Colonic mucosa (tissue), 4 donors: ENCODE results near the gene PNPLA7. TPM values are rescaled to one million over a fixed set of nuclear protein-coding genes. Genes with fewer than 3 reads are reported as not detected.
"Not testable (repeated sequence)": the region's sequence is repeated elsewhere in the genome, so short reads cannot be mapped to it uniquely, and the experiment has no call there.

Experiments
- DNase-seq: peaks from one replicate; pipeline ENCODE4 v3.0.0-alpha.2; 2020
- H3K27ac ChIP-seq: fragments of 200-600 bp; one replicate; pipeline ENCODE4 v1.8.0; 2021
- H3K27me3 ChIP-seq: fragments of 200-600 bp; one replicate; pipeline ENCODE4 v1.8.0; 2021
- H3K36me3 ChIP-seq: fragments of 200-600 bp; one replicate; pipeline ENCODE4 v1.8.0; 2021
- H3K4me1 ChIP-seq: fragments of 200-600 bp; one replicate; pipeline ENCODE4 v1.8.0; 2021; ENCODE audit warnings: mild to moderate bottlenecking
- H3K4me3 ChIP-seq: fragments of 200-600 bp; one replicate; pipeline ENCODE4 v1.8.0; 2021
- H3K9ac ChIP-seq, 2 donors: one replicate each; pipeline ENCODE4 v1.7.0; 2013; ENCODE audit warnings: control low read depth in 2 of 2, low read depth in 2 of 2, low read length in 2 of 2
- H3K9me3 ChIP-seq: fragments of 200-600 bp; one replicate; pipeline ENCODE4 v1.8.0; 2021
- intact Hi-C: fragments of 100-400 bp; cut with DNase I; formaldehyde crosslinking; loops from one replicate; pipeline ENCODE4 v1.14.1; 2022
- microRNA-seq: library from miRNA; unstranded; fragments of <30 nt; microRNA quantifications from one replicate; pipeline ENCODE4, GENCODE V29; 2019
- total RNA-seq, 2 donors: library from RNA; stranded (reverse); fragmentation: NEBNext Ultra II Directional in 1 of 2; extraction: Animal tissue kit (Norgen Biotek cat#: 25700) in 1 of 2; gene quantifications; one replicate each; pipeline ENCODE4 v1.2.1, GENCODE V29; 2021
- TF ChIP-seq, protein P1 (sequence below): fragments of 200-600 bp; IDR thresholded peaks from one replicate; pipeline ENCODE4 v1.8.0; 2022; ENCODE audit warnings: antibody characterized with exemption, mild to moderate bottlenecking
- donor health status: healthy.
- donor health status: DM: no; HTN: no; CAD: no.
- donor health status: DM: no; HTN: no; CAD: no.

Gene PNPLA7
- total RNA-seq, 2 donors from 2014 or later, result 6.1 to 7.1 TPM

DNA sequence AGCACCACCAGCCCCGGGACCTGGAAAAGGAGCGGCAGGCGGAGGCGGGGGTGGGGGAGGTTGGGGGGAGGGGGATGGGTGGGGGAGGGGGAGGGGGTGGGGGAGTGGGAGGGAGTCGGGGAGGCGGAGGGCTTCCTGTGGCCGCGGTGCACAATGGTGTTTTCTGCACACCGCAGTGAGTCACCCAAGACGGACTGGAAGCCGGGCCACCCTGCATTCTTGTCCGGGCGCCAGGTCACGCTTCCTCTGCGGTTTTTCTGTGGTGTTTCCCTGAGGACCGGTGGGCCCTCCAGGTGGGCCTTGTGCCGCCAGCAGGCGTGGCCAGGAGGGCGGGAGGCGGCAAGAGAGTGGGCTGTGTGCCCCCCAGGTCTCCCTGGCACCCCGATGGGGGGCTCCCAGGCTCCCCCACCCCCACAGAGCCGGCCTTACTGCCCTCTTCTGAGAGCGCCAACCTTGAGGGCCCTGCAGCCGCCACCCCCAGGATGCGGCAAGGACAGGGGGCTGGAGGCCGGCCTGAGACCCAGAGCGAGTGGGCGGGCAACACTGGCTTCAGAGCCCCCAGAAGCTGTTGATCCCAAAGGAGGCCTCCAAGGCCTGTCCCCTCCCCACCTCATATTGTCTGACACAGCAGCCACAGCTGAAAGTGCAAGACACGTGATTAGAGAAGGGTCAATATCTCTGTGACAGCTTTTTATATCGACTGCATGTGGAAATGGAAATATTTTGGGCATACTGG is 138.4 kb downstream of the PNPLA7 start:
- no peaks in the 10 kb centered on the region for H3K36me3 ChIP-seq
- DNase-seq, result no peak
- no peaks in the 10 kb centered on the region for H3K27me3 ChIP-seq
- TF ChIP-seq, protein P1, sequence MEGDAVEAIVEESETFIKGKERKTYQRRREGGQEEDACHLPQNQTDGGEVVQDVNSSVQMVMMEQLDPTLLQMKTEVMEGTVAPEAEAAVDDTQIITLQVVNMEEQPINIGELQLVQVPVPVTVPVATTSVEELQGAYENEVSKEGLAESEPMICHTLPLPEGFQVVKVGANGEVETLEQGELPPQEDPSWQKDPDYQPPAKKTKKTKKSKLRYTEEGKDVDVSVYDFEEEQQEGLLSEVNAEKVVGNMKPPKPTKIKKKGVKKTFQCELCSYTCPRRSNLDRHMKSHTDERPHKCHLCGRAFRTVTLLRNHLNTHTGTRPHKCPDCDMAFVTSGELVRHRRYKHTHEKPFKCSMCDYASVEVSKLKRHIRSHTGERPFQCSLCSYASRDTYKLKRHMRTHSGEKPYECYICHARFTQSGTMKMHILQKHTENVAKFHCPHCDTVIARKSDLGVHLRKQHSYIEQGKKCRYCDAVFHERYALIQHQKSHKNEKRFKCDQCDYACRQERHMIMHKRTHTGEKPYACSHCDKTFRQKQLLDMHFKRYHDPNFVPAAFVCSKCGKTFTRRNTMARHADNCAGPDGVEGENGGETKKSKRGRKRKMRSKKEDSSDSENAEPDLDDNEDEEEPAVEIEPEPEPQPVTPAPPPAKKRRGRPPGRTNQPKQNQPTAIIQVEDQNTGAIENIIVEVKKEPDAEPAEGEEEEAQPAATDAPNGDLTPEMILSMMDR, result no peak
- peaks cover 8% of the 10 kb centered on the region for H3K4me1 ChIP-seq
- H3K9ac ChIP-seq, result peak overlapping the region; percentile 6 to 26
- H3K9me3 ChIP-seq, result no peaks in the 10 kb centered on the region
- intact Hi-C loops, result no loop called here
- no peak overlapping the region for H3K4me3 ChIP-seq
- peak overlapping the region; percentile 51 for H3K27ac ChIP-seq

DNA sequence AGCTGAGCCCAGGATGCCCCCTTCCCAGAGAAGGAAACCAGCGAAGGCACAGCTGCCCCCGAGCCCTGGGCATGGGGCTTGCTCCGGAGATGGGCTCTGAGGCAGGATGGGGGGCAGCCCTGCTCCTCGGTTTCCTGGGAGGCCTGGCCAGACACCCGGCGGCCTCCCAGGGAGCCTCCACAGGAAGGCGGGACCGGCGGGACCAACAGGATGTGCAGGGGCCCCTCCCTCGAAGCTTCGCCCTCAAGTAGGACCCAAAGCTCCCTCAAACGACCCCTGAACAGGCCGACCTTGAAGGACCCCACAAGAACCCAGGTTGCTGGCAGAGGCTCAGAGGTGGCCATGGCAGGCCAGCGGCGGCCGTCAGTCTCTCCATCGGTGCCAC is 138.9 kb downstream of the PNPLA7 start:
- H3K9ac ChIP-seq, result no peak overlapping the region
- H3K27ac ChIP-seq, result no peak overlapping the region

DNA sequence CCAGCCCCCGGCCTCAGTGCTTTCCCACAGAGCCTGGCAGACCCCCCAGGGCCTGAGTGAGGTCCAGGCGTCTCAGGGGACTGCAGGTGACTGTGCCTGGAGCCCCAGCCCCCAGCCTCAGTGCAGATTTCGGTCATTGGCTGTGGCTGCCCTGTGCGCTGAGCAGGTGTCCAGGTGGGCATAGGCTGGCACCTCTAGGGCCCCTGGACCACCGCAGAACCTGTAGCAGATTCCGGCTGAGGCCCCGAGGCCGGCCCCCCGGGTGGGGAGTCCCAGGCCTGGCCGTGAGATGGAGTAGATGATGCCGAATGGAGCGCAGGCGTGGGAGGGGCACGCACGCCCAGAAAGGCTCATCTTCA is 139.3 kb downstream of the PNPLA7 start:
- peaks cover 16% of the 10 kb centered on the region for H3K4me1 ChIP-seq
- no peak overlapping the region for H3K4me3 ChIP-seq
- H3K9ac ChIP-seq, result no peak overlapping the region
- H3K27me3 ChIP-seq, result no peaks in the 10 kb centered on the region
- H3K27ac ChIP-seq, result no peak overlapping the region
- intact Hi-C loops, result no loop called here
- TF ChIP-seq, protein P1, result no peak
- no peak for DNase-seq
- H3K36me3 ChIP-seq, result no peaks in the 10 kb centered on the region
- H3K9me3 ChIP-seq, result no peaks in the 10 kb centered on the region

More for the DNA sequence above, 138.9 kb downstream of the PNPLA7 start:
- H3K36me3 ChIP-seq, result no peaks in the 10 kb centered on the region
- H3K9me3 ChIP-seq, result no peaks in the 10 kb centered on the region
- TF ChIP-seq, protein P1, result no peak
- no peak for DNase-seq
- no peaks in the 10 kb centered on the region for H3K27me3 ChIP-seq
- H3K4me3 ChIP-seq, result no peak overlapping the region
- peaks cover 13% of the 10 kb centered on the region for H3K4me1 ChIP-seq
- intact Hi-C loops, result no loop called here

DNA sequence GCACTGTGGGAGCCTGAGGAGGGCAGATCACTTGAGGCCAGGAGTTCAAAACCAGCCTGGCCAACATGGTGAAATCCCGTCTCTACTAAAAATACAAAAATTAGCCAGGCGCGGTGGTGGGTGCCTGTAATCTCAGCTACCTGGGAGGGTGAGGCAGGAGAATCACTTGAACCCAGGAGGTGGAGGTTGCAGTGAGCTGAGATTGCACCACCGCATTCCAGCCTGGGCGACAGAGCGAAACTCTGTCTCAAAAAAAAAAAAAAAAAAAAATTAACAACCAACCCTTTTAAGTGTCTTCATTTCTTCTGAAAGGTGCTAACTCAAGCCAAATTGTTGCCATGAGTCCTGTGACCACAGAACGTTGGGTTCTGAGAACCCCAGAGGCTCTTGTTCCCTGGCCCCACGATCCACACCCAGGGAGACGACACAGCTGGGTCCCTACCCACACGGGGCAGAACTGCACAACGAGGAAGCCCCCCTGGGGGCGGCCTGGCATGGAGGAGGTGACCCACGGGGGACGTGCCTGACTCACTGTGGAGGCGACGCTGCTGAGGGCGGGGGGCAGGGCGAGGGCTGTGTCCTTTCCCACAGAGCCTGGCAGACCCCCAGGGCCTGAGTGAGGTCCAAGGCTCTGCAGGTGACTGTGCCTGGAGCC is 139.8 kb downstream of the PNPLA7 start:
- DNase-seq, intact Hi-C loops, H3K36me3 ChIP-seq, H3K27me3 ChIP-seq, H3K27ac ChIP-seq, H3K4me3 ChIP-seq, H3K9ac ChIP-seq, H3K9me3 ChIP-seq: not testable (repeated sequence)
- H3K4me1 ChIP-seq, result peaks cover 16% of the 10 kb centered on the region

Small RNAs within 50 kb of the gene (microRNA-seq; reads per million reads assigned to microRNA genes)
- 1.7 reads per million for gene MIR7114

Other genes with a start within 250 kb of the PNPLA7 start
- gene NRARP, start 248.1 kb downstream of the PNPLA7 start, total RNA-seq, result 100 to 1,000 TPM; 120 to 178 TPM
- 10 to 100 TPM; 34.9 to 36.4 TPM for gene EXD3, start 127.2 kb downstream of the PNPLA7 start, total RNA-seq
- 10 to 100 TPM; 27.5 to 29.3 TPM for gene NOXA1, start 127.0 kb downstream of the PNPLA7 start, total RNA-seq
- gene ENTPD8, start 109.0 kb downstream of the PNPLA7 start, total RNA-seq, result 10 to 100 TPM; 48.3 to 72.0 TPM
- 10 to 100 TPM; 33.7 to 47.8 TPM for gene NSMF, start 91.1 kb downstream of the PNPLA7 start, total RNA-seq
- 100 to 1,000 TPM in 1 of 2 donors, 10 to 100 TPM in 1; 94.4 to 146 TPM for gene MRPL41, start 1.5 kb upstream of the PNPLA7 start, total RNA-seq
- 10 to 100 TPM; 15.6 to 30.6 TPM for gene DPH7, start 28.5 kb upstream of the PNPLA7 start, total RNA-seq
- gene ZMYND19, start 40.1 kb upstream of the PNPLA7 start, total RNA-seq, result 10 to 100 TPM; 14.4 to 36.0 TPM
- 10 to 100 TPM; 69.1 to 97.2 TPM for gene ARRDC1, start 55.3 kb upstream of the PNPLA7 start, total RNA-seq
- gene EHMT1, start 68.6 kb upstream of the PNPLA7 start, total RNA-seq, result 10 to 100 TPM; 56.2 to 97.9 TPM